ENCODE data around the gene TTLL1.

The TTLL1 gene

GRCh38 chr22:42993651-42994275 is 95.4 kb downstream of the TTLL1 start:
- no peak for DNase-seq (ENCODE audit: low read depth)

- DNase-seq (ENCODE audit: low read depth): no peak
These were observed 96.2 kb downstream of the TTLL1 start for GRCh38 chr22:42992886-42993479.

GRCh38 chr22:42992092-42992491 is 97.1 kb downstream of the TTLL1 start:
- no peak for DNase-seq (ENCODE audit: low read depth)

GRCh38 chr22:42991010-42991651 is 98.1 kb downstream of the TTLL1 start:
- DNase-seq (ENCODE audit: low read depth): no peak

GRCh38 chr22:42990131-42990838 is 98.9 kb downstream of the TTLL1 start:
- no peak for DNase-seq (ENCODE audit: low read depth)

Measured in stimulated activated CD8-positive, alpha-beta memory T cell treated with anti-CD3 and anti-CD28 coated beads, Interleukin-4, amount 100 ng/mL, for 24 hours (primary cell).